ENCODE data around the gene ZFP91. TPM values are rescaled to one million over a fixed set of nuclear protein-coding genes. Genes with fewer than 3 reads are reported as not detected.

The ZFP91 gene
- total and polyA plus RNA-seq, 2 donors (not counting 3 experiments of a cell fraction or from before 2014, with no cell fraction given): 20.2 to 52.0 TPM

- FAIRE-seq (no peak), DNase-seq (ENCODE audit: low read depth, low spot score) (no peak)
- Histone ChIP-seq H3K27me3 (ENCODE audit: control insufficient read depth in 2 of 2, insufficient read depth in 2 of 2, low read length in 2 of 2) (peaks cover 2 to 3% of the 10 kb centered on the region in 2 experiments), H3K79me2 (ENCODE audit: control insufficient read depth, insufficient read depth, low read length) (no peaks in the 10 kb centered on the region), H3K4me1 (ENCODE audit: control insufficient read depth, extremely low read depth, insufficient read depth, low read length) (no peaks in the 10 kb centered on the region), H3K27ac (ENCODE audit: insufficient read depth, low read depth, low read length) (no peak overlapping the region), H2AFZ (ENCODE audit: low read depth, low read length) (no peak overlapping the region), H4K20me1 (replicated peaks; ENCODE audit: control insufficient read depth, extremely low read depth, insufficient read depth, low read length) (no peaks in the 10 kb centered on the region), H3K4me2 (ENCODE audit: insufficient read depth, low read length) (no peak overlapping the region), H3K9me3 (replicated peaks; ENCODE audit: control insufficient read depth, insufficient read depth, low read length) (no peaks in the 10 kb centered on the region), H3K9ac (replicated peaks; ENCODE audit: extremely low read depth, insufficient read depth, low read length) (no peak overlapping the region), H3K4me3 (replicated peaks in 1 of 3; ENCODE audit: insufficient read depth in 1 of 3, low read depth in 1 of 3, low read length in 3 of 3) (no peak overlapping the region), H3K36me3 (ENCODE audit: control insufficient read depth in 2 of 2, extremely low read depth in 1 of 2, insufficient read depth in 2 of 2, low read length in 2 of 2) (no peaks in the 10 kb centered on the region), H3K9me1 (replicated peaks; ENCODE audit: control insufficient read depth, extremely low read depth, insufficient read depth, low read length) (no peaks in the 10 kb centered on the region)
- POLR2A ChIA-PET: no interaction called here
- no TSS peak for BruUV-seq (replicated peaks)
- dilution Hi-C loops (cut with MboI; ENCODE audit: extremely low pct_ligation_motif_present, low sequenced_read_pairs) (no loop called here), intact Hi-C loops (cut with micrococcal nuclease) (no loop called here)
- TF ChIP-seq GATA2 (IDR thresholded peaks at IDR 0.05; ENCODE audit: insufficient read depth, insufficient read length, low read depth, low read length): no peak
- no peak for TF ChIP-seq CTCF (IDR thresholded peaks at IDR 0.05; ENCODE audit: extremely low read depth in 1 of 2, insufficient read depth in 1 of 2, low read depth in 1 of 2, low read length in 2 of 2)
- TF ChIP-seq MAX (IDR thresholded peaks at IDR 0.05; ENCODE audit: insufficient read depth, insufficient read length): no peak
- CTCF ChIA-PET: interaction anchor here (1.4 kb wide), 1 partner anchor 498 kb away, joined by 5 read pairs; no protein-coding TSS in a partner anchor
These were observed 81.2 kb downstream of the ZFP91 start for GRCh38 chr11:58659910-58660570.

Other genes with a start within 250 kb of the ZFP91 start
- gene OR5B17, start 220.0 kb upstream of the ZFP91 start, total RNA-seq: not detected in 2 replicates
- gene OR5B17, start 220.0 kb upstream of the ZFP91 start, polyA plus RNA-seq: not detected in 2 replicates
- gene OR5B3, start 172.2 kb upstream of the ZFP91 start, total RNA-seq: not detected in 2 replicates
- gene OR5B3, start 172.2 kb upstream of the ZFP91 start, polyA plus RNA-seq: not detected in 2 replicates
- not detected in 2 replicates for gene OR5B2, start 150.9 kb upstream of the ZFP91 start, total RNA-seq
- not detected in 2 replicates for gene OR5B2, start 150.9 kb upstream of the ZFP91 start, polyA plus RNA-seq
- gene OR5B12, start 136.8 kb upstream of the ZFP91 start, total RNA-seq: not detected in 2 replicates
- not detected in 2 replicates for gene OR5B12, start 136.8 kb upstream of the ZFP91 start, polyA plus RNA-seq
- not detected in 2 replicates for gene OR5B21, start 71.0 kb upstream of the ZFP91 start, total RNA-seq
- gene OR5B21, start 71.0 kb upstream of the ZFP91 start, polyA plus RNA-seq: not detected in 2 replicates
- 3.9 and 6.2 TPM in 2 replicates for gene LPXN, start 3.2 kb upstream of the ZFP91 start, total RNA-seq
- gene LPXN, start 3.2 kb upstream of the ZFP91 start, polyA plus RNA-seq: 5.1 and 6.2 TPM in 2 replicates
- 2.9 and 3.3 TPM in 2 replicates for gene CNTF, start 43.6 kb downstream of the ZFP91 start, total RNA-seq
- gene CNTF, start 43.6 kb downstream of the ZFP91 start, polyA plus RNA-seq: 0.53 and 0.84 TPM in 2 replicates
- not detected in 2 replicates for gene GLYAT, start 152.9 kb downstream of the ZFP91 start, total RNA-seq
- not detected in 2 replicates for gene GLYAT, start 152.9 kb downstream of the ZFP91 start, polyA plus RNA-seq

Data from endothelial cell of umbilical vein (primary cell).